Mucosa of descending colon (tissue), 3 donors: ENCODE measurements around the gene KNCN. TPM values are rescaled to one million over a fixed set of nuclear protein-coding genes. Genes with fewer than 3 reads are reported as not detected.

Source experiments
- ATAC-seq: fragments of 200-7000 bp; cut with Tn5 transposase; one replicate; pipeline ENCODE4 v1.9.1; 2020; ENCODE audit warnings: mild to moderate bottlenecking, moderate library complexity
- DNase-seq, 3 donors: peaks; one replicate each; pipeline ENCODE4 v3.0.0-alpha.2; 2020
- H3K36me3 ChIP-seq: fragments of 200-600 bp; one replicate; pipeline ENCODE4 v1.8.0; 2021; ENCODE audit warnings: low read depth, mild to moderate bottlenecking
- H3K4me1 ChIP-seq: fragments of 200-600 bp; one replicate; pipeline ENCODE4 v1.8.0; 2021; ENCODE audit warnings: low read depth, mild to moderate bottlenecking
- H3K4me3 ChIP-seq: fragments of 200-600 bp; one replicate; pipeline ENCODE4 v1.8.0; 2021; ENCODE audit warnings: mild to moderate bottlenecking
- H3K9me3 ChIP-seq: fragments of 200-600 bp; one replicate; pipeline ENCODE4 v1.8.0; 2021; ENCODE audit warnings: mild to moderate bottlenecking
- intact Hi-C, 2 donors: fragments of 100-400 bp; cut with DNase I in 1 of 2; cut with micrococcal nuclease in 1 of 2; formaldehyde crosslinking; loops; one replicate each; pipeline versions ENCODE4 v1.11.0 to v1.11.1; 2022; cut with DNase I, micrococcal nuclease
- total RNA-seq, 3 donors: library from RNA; stranded (reverse); fragmentation: NEBNext Ultra II Directional in 2 of 3; extraction: Animal tissue kit (Norgen Biotek cat#: 25700) in 2 of 3; gene quantifications; one replicate each; pipeline versions ENCODE4 v1.2.1 to v1.2.4, GENCODE V29; 2021 to 2023
- TF ChIP-seq, protein P1 (sequence below): fragments of 200-600 bp; IDR thresholded peaks from one replicate; pipeline ENCODE4 v1.8.0; 2022; ENCODE audit warnings: antibody characterized with exemption, mild to moderate bottlenecking
- donor health status: DM: no; HTN: no; CAD: no; lungs with moderate emphysema.
- donor health status: DM: no; HTN: no; CAD: no.
- donor health status: DM: no; HTN: yes; CAD: no.

Gene KNCN
- total RNA-seq, 3 donors from 2014 or later = not detected

DNA sequence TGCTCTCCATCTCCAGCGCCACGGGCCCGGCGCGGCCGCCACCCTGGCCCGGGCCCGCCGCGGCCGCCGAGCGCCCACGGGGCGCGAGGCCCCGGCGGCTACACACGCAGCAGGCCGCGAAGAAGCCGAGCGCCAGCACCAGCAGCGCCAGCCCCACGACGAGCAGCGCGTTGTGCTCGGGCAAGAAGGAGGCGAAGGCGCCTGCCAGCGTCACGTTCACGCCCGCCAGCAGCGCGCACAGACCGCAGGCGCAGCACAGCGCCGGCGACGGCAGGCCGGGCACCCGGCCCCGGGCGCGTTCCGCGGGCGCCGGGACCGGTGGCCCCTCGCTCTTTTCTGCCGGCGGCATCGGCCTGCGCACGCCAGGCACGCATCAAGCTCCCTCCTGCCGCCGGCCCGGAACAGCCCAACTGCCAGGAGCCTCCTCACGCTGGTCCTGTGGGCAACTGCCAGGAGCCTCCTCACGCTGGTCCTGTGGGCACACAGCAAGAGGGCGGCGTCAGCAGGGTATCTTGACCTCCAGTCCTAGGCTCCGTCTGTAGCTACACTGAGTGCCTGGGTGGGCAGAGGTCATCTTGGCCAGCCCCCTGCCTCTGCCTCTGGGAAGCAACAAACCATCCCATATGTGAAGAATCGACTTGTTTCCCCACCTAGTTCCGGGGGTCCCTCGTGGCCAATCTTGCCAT, 18.1 kb downstream of the KNCN start:
- ATAC-seq = peak; percentile 52
- TF ChIP-seq, protein P1, sequence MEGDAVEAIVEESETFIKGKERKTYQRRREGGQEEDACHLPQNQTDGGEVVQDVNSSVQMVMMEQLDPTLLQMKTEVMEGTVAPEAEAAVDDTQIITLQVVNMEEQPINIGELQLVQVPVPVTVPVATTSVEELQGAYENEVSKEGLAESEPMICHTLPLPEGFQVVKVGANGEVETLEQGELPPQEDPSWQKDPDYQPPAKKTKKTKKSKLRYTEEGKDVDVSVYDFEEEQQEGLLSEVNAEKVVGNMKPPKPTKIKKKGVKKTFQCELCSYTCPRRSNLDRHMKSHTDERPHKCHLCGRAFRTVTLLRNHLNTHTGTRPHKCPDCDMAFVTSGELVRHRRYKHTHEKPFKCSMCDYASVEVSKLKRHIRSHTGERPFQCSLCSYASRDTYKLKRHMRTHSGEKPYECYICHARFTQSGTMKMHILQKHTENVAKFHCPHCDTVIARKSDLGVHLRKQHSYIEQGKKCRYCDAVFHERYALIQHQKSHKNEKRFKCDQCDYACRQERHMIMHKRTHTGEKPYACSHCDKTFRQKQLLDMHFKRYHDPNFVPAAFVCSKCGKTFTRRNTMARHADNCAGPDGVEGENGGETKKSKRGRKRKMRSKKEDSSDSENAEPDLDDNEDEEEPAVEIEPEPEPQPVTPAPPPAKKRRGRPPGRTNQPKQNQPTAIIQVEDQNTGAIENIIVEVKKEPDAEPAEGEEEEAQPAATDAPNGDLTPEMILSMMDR = no peak
- H3K36me3 ChIP-seq = no peaks in the 10 kb centered on the region
- DNase-seq = peak in 1 of 3 donors; percentile 19
- H3K4me1 ChIP-seq = no peaks in the 10 kb centered on the region
- no peak overlapping the region for H3K4me3 ChIP-seq
- intact Hi-C loops = loop anchor here in 1 of 2 donors (5.0 kb wide), 1 partner anchor 194 kb away; no protein-coding TSS in a partner anchor
- H3K9me3 ChIP-seq = no peaks in the 10 kb centered on the region

DNA sequence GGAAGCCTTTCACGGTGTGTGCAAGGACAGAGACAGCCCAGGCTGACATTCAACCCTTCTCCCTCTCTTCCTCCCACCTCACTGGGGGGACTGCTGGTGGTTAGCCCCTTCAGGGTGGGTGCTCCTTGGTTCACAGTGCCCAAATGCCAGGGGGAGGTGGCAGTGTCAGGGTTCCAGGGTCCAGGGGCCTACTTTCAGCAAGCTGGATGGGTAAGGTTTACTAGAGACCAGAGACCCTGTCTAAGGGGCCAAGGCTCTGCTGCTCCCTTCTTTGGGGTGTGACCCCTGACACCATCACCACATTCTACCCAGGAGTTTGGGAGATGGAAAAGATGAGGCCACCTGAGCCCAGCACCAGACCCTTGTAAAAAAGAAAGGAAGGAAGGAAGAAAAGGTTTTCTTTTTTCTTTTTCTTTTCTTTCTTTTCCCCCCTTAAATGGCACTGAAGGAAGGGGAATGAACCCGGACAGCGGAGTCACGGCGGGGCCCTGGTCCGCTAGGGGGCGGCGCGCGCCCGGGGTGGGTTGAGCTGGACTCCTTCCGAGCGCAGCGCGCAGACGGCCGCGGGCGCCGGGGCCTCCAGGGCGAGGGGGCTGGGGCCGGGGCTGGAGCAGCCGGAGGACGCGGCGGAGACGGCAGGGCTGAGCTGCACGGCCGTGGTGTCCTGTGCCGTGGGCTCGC, 18.8 kb downstream of the KNCN start:
- intact Hi-C loops = loop anchor here in 1 of 2 donors (5.0 kb wide), 1 partner anchor 195 kb away; no protein-coding TSS in a partner anchor
- TF ChIP-seq, protein P1 = peak; percentile 46
- Histone ChIP-seq H3K9me3 (no peaks in the 10 kb centered on the region), H3K36me3 (no peaks in the 10 kb centered on the region), H3K4me1 (no peaks in the 10 kb centered on the region), H3K4me3 (no peak overlapping the region)
- ATAC-seq (peak; percentile 71), DNase-seq (peak in 2 of 3 donors; percentile 66 to 73)

DNA sequence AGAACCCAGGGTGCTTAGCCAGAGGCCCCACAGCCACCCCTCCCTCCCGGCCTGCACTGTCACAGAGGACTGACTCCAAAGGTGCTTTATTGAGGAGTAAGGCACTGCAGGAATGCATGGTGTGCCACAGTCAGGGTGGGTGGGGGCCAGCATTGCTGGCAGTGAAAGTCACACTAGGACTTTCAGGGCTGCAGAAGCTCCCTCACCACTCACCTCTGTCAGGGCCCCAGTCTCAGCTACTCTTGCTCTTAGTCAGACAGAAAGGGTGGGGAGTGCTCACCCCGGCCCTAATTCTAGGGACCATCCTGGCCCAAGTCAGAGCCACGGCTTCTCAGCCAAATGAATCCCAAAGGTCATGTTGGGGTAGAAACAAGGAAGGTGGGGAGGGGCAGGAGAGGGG, 19.4 kb downstream of the KNCN start:
- H3K36me3 ChIP-seq = no peaks in the 10 kb centered on the region
- intact Hi-C loops = loop anchor here in 1 of 2 donors (5.0 kb wide), 1 partner anchor 195 kb away; no protein-coding TSS in a partner anchor
- H3K4me3 ChIP-seq = no peak overlapping the region
- H3K9me3 ChIP-seq = no peaks in the 10 kb centered on the region
- TF ChIP-seq, protein P1 = no peak
- DNase-seq = no peak
- ATAC-seq = no peak
- no peaks in the 10 kb centered on the region for H3K4me1 ChIP-seq

DNA sequence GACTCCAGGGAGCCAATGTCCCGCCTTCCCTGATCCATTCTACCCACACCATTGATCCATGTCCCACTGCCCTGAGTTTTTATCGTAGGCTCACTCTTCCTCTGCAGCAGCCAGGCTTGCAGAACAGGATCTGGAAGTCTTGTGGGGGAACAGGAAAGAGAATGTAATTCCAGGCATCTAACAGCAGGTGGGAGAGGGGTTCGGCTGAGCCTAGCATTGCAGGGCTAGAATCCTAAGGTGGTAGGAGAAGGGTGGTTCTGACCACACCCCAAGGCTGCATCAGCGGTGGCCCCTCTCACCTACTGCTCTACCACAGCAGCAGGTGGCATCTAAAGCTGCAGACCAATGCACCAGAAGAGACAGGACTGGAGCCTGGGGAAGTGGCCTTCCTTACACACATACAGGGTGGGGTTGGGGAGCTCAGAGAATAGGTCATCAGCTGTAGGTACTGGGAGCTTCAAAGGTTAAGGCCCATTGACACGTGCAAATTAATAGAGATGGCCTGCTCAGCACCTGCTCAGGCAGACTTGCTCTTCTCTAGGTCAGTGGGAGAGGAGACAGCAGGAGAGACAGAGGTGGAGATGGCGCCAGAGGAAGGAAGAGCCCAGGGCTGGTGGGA, 20.5 kb downstream of the KNCN start:
- no peak for ATAC-seq
- Histone ChIP-seq H3K4me1 (no peaks in the 10 kb centered on the region), H3K9me3 (no peaks in the 10 kb centered on the region), H3K4me3 (no peak overlapping the region), H3K36me3 (no peaks in the 10 kb centered on the region)
- no peak for DNase-seq
- intact Hi-C loops = loop anchor here in 1 of 2 donors (5.0 kb wide), 1 partner anchor 196 kb away; no protein-coding TSS in a partner anchor
- TF ChIP-seq, protein P1 = no peak

DNA sequence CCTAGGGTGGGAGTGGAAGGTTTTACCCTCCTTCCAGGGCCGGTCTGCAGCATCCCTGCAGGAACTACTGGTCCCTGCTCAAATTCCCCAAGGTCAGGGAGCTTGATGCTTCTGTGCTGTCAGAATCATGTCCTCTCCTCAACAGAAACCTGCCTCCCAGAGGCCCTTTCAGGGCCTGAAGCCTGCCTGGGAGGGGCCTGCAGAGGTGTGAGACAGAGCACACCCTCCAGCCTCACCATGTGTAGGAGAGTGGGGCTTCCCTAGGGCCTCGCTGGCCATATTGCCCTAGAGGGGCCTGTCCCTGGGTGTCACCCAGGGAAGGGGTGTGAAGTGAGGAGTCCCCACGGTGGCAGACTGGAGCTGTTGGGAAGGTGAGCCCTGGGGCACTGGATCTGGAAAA, 21.1 kb downstream of the KNCN start:
- intact Hi-C loops = loop anchor here in 1 of 2 donors (5.0 kb wide), 1 partner anchor 197 kb away; no protein-coding TSS in a partner anchor
- no peaks in the 10 kb centered on the region for H3K4me1 ChIP-seq
- no peak overlapping the region for H3K4me3 ChIP-seq
- H3K9me3 ChIP-seq = no peaks in the 10 kb centered on the region
- no peak for ATAC-seq
- TF ChIP-seq, protein P1 = no peak
- H3K36me3 ChIP-seq = no peaks in the 10 kb centered on the region
- no peak for DNase-seq
